Prostate gland (tissue), 2 donors: Measurements from ENCODE around the gene COL23A1. TPM values are rescaled to one million over a fixed set of nuclear protein-coding genes. Genes with fewer than 3 reads are reported as not detected.

Experiments
- DNase-seq: peaks from one replicate; pipeline ENCODE4 v3.0.0-alpha.2; 2019; ENCODE audit warnings: low spot score
- H3K27ac ChIP-seq, 2 donors: fragments of 200-600 bp; sonication (generic); 2 replicates each; pipeline ENCODE4 v1.5.1; 2017 to 2019
- H3K27me3 ChIP-seq: fragments of 200-600 bp; sonication (generic); replicated peaks from 2 replicates; pipeline ENCODE4 v1.5.1; 2019; ENCODE audit not compliant: insufficient read depth
- H3K36me3 ChIP-seq, 2 donors: fragments of 200-600 bp; sonication (generic); 1 replicate in 1 of 2; 2 replicates in 1 of 2; pipeline versions ENCODE4 v1.5.1 to v1.8.1; 2017 to 2019
- H3K4me1 ChIP-seq: fragments of 200-600 bp; sonication (generic); replicated peaks from 2 replicates; pipeline ENCODE4 v1.5.1; 2019
- H3K4me3 ChIP-seq, 2 donors: fragments of 200-600 bp; sonication (generic); 2 replicates each; pipeline ENCODE4 v1.5.1; 2017 to 2019
- H3K9me3 ChIP-seq: fragments of 200-600 bp; sonication (generic); 2 replicates; pipeline ENCODE4 v1.5.1; 2017
- POLR2A ChIP-seq: fragments of 450-650 bp; IDR thresholded peaks from one replicate; pipeline ENCODE4 v1.6.1; 2016; ENCODE audit warnings: antibody characterized with exemption, mild to moderate bottlenecking
- POLR2AphosphoS5 ChIP-seq: sonication (generic); formaldehyde crosslinking; IDR thresholded peaks from one replicate; pipeline ENCODE4 v1.6.1; 2017; ENCODE audit warnings: antibody characterized with exemption
- WGBS: methylation state at CpG from one replicate; pipeline ENCODE4 v1.1.5; 2018; 5-methylcytosine and 5-hydroxymethylcytosine counted together
- intact Hi-C: fragments of 100-400 bp; cut with DNase I; formaldehyde crosslinking; loops from one replicate; pipeline ENCODE4 v1.14.2; 2022
- total RNA-seq, 2 donors: library from RNA; depleted of rRNA; stranded (reverse); fragments of >200 nt; gene quantifications; one replicate each; pipeline ENCODE4 v1.1.0, GENCODE V29; 2016
- TF ChIP-seq, protein P1 (sequence below), 4 experiments: fragments of 200-600 bp in 2 of 4; fragments of 450-650 bp in 2 of 4; sonication (generic) in 2 of 4; IDR thresholded peaks; 1 replicate in 3 of 4; 2 replicates in 1 of 4; pipeline ENCODE4 v1.5.1; 2016 to 2019; ENCODE audit warnings: antibody characterized with exemption in 4 of 4, mild to moderate bottlenecking in 2 of 4, moderate library complexity in 2 of 4

Gene COL23A1
- total RNA-seq, 2 donors from 2014 or later: 2.7 to 6.1 TPM

DNA sequence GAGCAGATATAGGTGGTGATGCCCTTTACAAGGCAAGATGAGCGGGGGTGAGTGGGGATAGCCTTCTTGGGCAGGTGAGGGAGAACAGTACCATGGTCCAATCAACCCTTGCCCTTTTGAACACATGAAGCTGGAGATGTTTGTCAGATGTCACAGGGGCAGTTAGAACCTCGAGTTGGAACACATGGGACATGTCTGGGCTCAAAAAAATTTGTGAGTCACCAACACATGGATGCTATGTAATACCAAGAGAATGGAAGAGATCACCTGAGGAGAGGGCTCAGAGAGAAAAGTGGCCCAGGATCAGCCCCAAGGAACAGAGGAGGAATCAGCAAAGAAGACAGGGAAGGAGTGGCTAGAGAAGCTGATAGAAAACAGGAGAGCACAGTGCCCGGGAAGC is 362.3 kb downstream of the COL23A1 start:
- Histone ChIP-seq H3K27me3 (no peaks in the 10 kb centered on the region), H3K27ac (no peak overlapping the region), H3K4me1 (peaks cover 12% of the 10 kb centered on the region), H3K4me3 (no peak overlapping the region), H3K9me3 (no peaks in the 10 kb centered on the region), H3K36me3 (peaks cover 6% of the 10 kb centered on the region in 2 donors)
- DNase-seq: no peak
- TF ChIP-seq POLR2AphosphoS5 (no peak), POLR2A (no peak)
- TF ChIP-seq, protein P1, sequence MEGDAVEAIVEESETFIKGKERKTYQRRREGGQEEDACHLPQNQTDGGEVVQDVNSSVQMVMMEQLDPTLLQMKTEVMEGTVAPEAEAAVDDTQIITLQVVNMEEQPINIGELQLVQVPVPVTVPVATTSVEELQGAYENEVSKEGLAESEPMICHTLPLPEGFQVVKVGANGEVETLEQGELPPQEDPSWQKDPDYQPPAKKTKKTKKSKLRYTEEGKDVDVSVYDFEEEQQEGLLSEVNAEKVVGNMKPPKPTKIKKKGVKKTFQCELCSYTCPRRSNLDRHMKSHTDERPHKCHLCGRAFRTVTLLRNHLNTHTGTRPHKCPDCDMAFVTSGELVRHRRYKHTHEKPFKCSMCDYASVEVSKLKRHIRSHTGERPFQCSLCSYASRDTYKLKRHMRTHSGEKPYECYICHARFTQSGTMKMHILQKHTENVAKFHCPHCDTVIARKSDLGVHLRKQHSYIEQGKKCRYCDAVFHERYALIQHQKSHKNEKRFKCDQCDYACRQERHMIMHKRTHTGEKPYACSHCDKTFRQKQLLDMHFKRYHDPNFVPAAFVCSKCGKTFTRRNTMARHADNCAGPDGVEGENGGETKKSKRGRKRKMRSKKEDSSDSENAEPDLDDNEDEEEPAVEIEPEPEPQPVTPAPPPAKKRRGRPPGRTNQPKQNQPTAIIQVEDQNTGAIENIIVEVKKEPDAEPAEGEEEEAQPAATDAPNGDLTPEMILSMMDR (IDR thresholded peaks at IDR 0.05): no peak
- intact Hi-C loops: no loop called here
- 88% methylated on average over 3 of the region's 3 CpGs for WGBS

DNA sequence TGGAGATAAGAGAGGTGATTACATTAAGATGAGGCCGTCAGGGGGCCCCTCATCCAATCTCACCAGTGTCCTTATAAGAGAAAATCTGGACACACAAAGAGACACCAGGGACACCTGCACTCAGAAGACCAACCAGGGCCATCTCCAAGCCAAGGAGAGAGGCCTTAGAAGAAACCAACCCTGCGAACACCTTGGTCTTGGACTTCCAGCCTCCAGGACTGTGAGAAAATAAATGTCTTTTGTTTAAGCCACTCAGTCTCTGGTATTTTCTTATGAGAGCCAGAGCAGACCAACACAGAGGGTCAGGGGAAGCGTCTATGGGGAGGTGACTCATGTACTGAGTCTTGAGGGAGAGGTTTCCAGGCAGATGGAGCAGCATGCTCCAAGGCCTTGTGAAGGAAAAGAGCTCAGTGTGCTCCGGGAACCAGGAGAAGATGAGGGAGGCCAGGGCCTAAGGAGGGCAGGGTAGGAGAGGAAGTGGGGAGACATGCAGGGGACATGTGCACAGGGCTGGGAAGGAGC is 363.0 kb downstream of the COL23A1 start:
- intact Hi-C loops: no loop called here
- no peak overlapping the region for H3K27ac ChIP-seq
- peaks cover 6% of the 10 kb centered on the region in 2 donors for H3K36me3 ChIP-seq
- H3K4me1 ChIP-seq: peaks cover 12% of the 10 kb centered on the region
- 97% methylated on average over 4 of the region's 4 CpGs for WGBS
- no peaks in the 10 kb centered on the region for H3K9me3 ChIP-seq
- no peak for TF ChIP-seq POLR2AphosphoS5
- TF ChIP-seq, protein P1 (IDR thresholded peaks at IDR 0.05): no peak
- TF ChIP-seq POLR2A: no peak
- H3K4me3 ChIP-seq: no peak overlapping the region
- no peak for DNase-seq
- H3K27me3 ChIP-seq: no peaks in the 10 kb centered on the region

- H3K36me3 ChIP-seq: peaks cover 6% of the 10 kb centered on the region in 2 donors
- H3K27me3 ChIP-seq: no peaks in the 10 kb centered on the region
- 93% methylated on average over 6 of the region's 6 CpGs for WGBS
- intact Hi-C loops: no loop called here
- H3K9me3 ChIP-seq: no peaks in the 10 kb centered on the region
- DNase-seq: no peak
- no peak for TF ChIP-seq POLR2A
- TF ChIP-seq POLR2AphosphoS5: no peak
- TF ChIP-seq, protein P1 (IDR thresholded peaks at IDR 0.05): no peak
- no peak overlapping the region for H3K4me3 ChIP-seq
- no peak overlapping the region for H3K27ac ChIP-seq
- H3K4me1 ChIP-seq: no peaks in the 10 kb centered on the region
These were observed 365.0 kb downstream of the COL23A1 start for GRCh38 chr5:178225174-178225573.

GRCh38 chr5:178224403-178224802 is 365.8 kb downstream of the COL23A1 start:
- TF ChIP-seq, protein P1 (IDR thresholded peaks at IDR 0.05): no peak
- no peak for TF ChIP-seq POLR2AphosphoS5
- TF ChIP-seq POLR2A: no peak
- no peak overlapping the region for H3K27ac ChIP-seq
- no peaks in the 10 kb centered on the region for H3K9me3 ChIP-seq
- intact Hi-C loops: no loop called here
- no peak overlapping the region for H3K4me3 ChIP-seq
- DNase-seq: no peak
- WGBS: 80% methylated on average over 14 of the region's 17 CpGs
- H3K4me1 ChIP-seq: no peaks in the 10 kb centered on the region
- no peaks in the 10 kb centered on the region for H3K27me3 ChIP-seq
- H3K36me3 ChIP-seq: peaks cover 4 to 6% of the 10 kb centered on the region in 2 donors

GRCh38 chr5:178223828-178224335 is 366.3 kb downstream of the COL23A1 start:
- intact Hi-C loops: no loop called here
- Histone ChIP-seq H3K9me3 (no peaks in the 10 kb centered on the region), H3K4me1 (no peaks in the 10 kb centered on the region), H3K27ac (no peak overlapping the region), H3K27me3 (no peaks in the 10 kb centered on the region), H3K4me3 (no peak overlapping the region), H3K36me3 (peaks cover 0 to 6% of the 10 kb centered on the region in 2 donors)
- no peak for DNase-seq
- TF ChIP-seq, protein P1 (IDR thresholded peaks at IDR 0.05): no peak
- no peak for TF ChIP-seq POLR2A
- TF ChIP-seq POLR2AphosphoS5: no peak
- 70% methylated on average over 13 of the region's 13 CpGs for WGBS
